B cell (primary cell): ENCODE data around the gene IGBP1.

Experiments
- CTCF ChIP-seq: fragments of 200-600 bp; IDR thresholded peaks from one replicate; pipeline ENCODE4 v1.8.0; 2022; ENCODE audit warnings: antibody characterized with exemption, mild to moderate bottlenecking
- EZH2 ChIP-seq: IDR thresholded peaks from 2 replicates; pipeline ENCODE4 v1.6.1; 2012; ENCODE audit warnings: borderline replicate concordance, low read depth, mild to moderate bottlenecking, moderate library complexity, low read length; ENCODE audit not compliant: insufficient read depth, poor library complexity, severe bottlenecking

GRCh38 chrX:70087857-70088630, 45.2 kb upstream of the IGBP1 start:
- TF ChIP-seq CTCF (no peak), EZH2 (no peak)
